Activated T-helper 9 cell treated with anti-CD3 and anti-CD28 coated beads, Interleukin-2, amount 50 U/mL, for 16 hours (primary cell): ENCODE data around the gene ASIC3.
"Not testable (repeated sequence)": the region's sequence is repeated elsewhere in the genome, so short reads cannot be mapped to it uniquely, and the experiment has no call there.

Source experiments
- DNase-seq: peaks from one replicate; pipeline ENCODE4 v3.0.0-alpha.2; 2020; ENCODE audit warnings: low read depth

ASIC3 gene

GRCh38 chr7:151047976-151048815, at the start of gene ASIC3:
TSS of gene ASIC3 (plus strand) at chr7:151048531. CDS start at chr7:151048886, 355 bp downstream.
- no peak for DNase-seq

GRCh38 chr7:150999001-150999400, 49.3 kb upstream of the ASIC3 start:
- DNase-seq: no peak

- DNase-seq: no peak
Observed at GRCh38 chr7:150999497-151000230, 48.7 kb upstream of the ASIC3 start.

- DNase-seq: no peak
Observed at GRCh38 chr7:151000897-151001495, 47.3 kb upstream of the ASIC3 start.

GRCh38 chr7:151001546-151001945, 46.8 kb upstream of the ASIC3 start:
- DNase-seq: no peak

- no peak for DNase-seq
Observed at GRCh38 chr7:151003572-151003971, 44.8 kb upstream of the ASIC3 start.

GRCh38 chr7:151005566-151005965, 42.8 kb upstream of the ASIC3 start:
- no peak for DNase-seq

- no peak for DNase-seq
Observed at GRCh38 chr7:151006590-151007300, 41.6 kb upstream of the ASIC3 start.

GRCh38 chr7:151007469-151007898, 40.8 kb upstream of the ASIC3 start:
- DNase-seq: no peak

- DNase-seq: no peak
Observed at GRCh38 chr7:151008143-151008510, 40.2 kb upstream of the ASIC3 start.

- DNase-seq: peak; percentile 77
Observed at GRCh38 chr7:151008511-151009323, 39.6 kb upstream of the ASIC3 start.

GRCh38 chr7:151009327-151010036, 38.8 kb upstream of the ASIC3 start:
- no peak for DNase-seq

- DNase-seq: no peak
Observed at GRCh38 chr7:151010037-151010306, 38.4 kb upstream of the ASIC3 start.

- no peak for DNase-seq
Observed at GRCh38 chr7:151010307-151011096, 37.8 kb upstream of the ASIC3 start.

- no peak for DNase-seq
Observed at GRCh38 chr7:151011097-151011409, 37.3 kb upstream of the ASIC3 start.

- DNase-seq: not testable (repeated sequence)
Observed at GRCh38 chr7:151011616-151012015, 36.7 kb upstream of the ASIC3 start.

- no peak for DNase-seq
Observed at GRCh38 chr7:151012031-151012692, 36.2 kb upstream of the ASIC3 start.

- DNase-seq: no peak
Observed at GRCh38 chr7:151012911-151013347, 35.4 kb upstream of the ASIC3 start.

GRCh38 chr7:151013356-151013732, 35.0 kb upstream of the ASIC3 start:
- no peak for DNase-seq
